Astrocyte (in vitro differentiated cells and primary cell): ENCODE measurements around the gene IMPDH2. TPM values are rescaled to one million over a fixed set of nuclear protein-coding genes. Genes with fewer than 3 reads are reported as not detected.

Experiments used
- DNase-seq: peaks from one replicate; pipeline ENCODE4 v3.0.0-alpha.2; 2010; ENCODE audit warnings: low read depth
- FAIRE-seq: peaks from 2 replicates; lab custom pipeline; 2011; peaks lifted over from hg19 to GRCh38; lab: Jason Lieb, UNC
- H2AFZ ChIP-seq: 2 replicates; pipeline ENCODE4 v1.6.0; 2012; ENCODE audit warnings: low read depth, low read length, inconsistent platforms
- H3K27ac ChIP-seq: 2 replicates; pipeline ENCODE4 v1.5.1; 2011; ENCODE audit warnings: low read depth, low read length, inconsistent platforms
- H3K27me3 ChIP-seq: 2 replicates; pipeline ENCODE4 v1.6.0; 2011; ENCODE audit warnings: low read length, inconsistent platforms; ENCODE audit not compliant: insufficient read depth
- H3K36me3 ChIP-seq: 2 replicates; pipeline ENCODE4 v1.5.1; 2011; ENCODE audit warnings: low read length, inconsistent platforms; ENCODE audit not compliant: insufficient read depth
- H3K4me1 ChIP-seq: 2 replicates; pipeline ENCODE4 v1.5.1; 2011; ENCODE audit warnings: low read length, inconsistent platforms; ENCODE audit not compliant: insufficient read depth
- H3K4me2 ChIP-seq: 2 replicates; pipeline ENCODE4 v1.6.0; 2012; ENCODE audit warnings: low read length, inconsistent platforms
- H3K4me3 ChIP-seq: 2 replicates; pipeline ENCODE4 v1.5.1; 2011; ENCODE audit warnings: low read depth, mild to moderate bottlenecking, low read length, inconsistent platforms; ENCODE audit not compliant: insufficient read depth
- H3K79me2 ChIP-seq: 2 replicates; pipeline ENCODE4 v1.6.0; 2012; ENCODE audit warnings: mild to moderate bottlenecking, low read length, inconsistent platforms; ENCODE audit not compliant: insufficient read depth
- H3K9ac ChIP-seq: 2 replicates; pipeline ENCODE4 v1.6.0; 2012; ENCODE audit warnings: mild to moderate bottlenecking, low read length, inconsistent platforms
- H3K9me3 ChIP-seq: 2 replicates; pipeline ENCODE4 v1.5.1; 2012; ENCODE audit warnings: low read depth, mild to moderate bottlenecking, low read length, inconsistent platforms; ENCODE audit not compliant: insufficient read depth
- H4K20me1 ChIP-seq: 2 replicates; pipeline ENCODE4 v1.6.0; 2012; ENCODE audit warnings: low read length, inconsistent platforms; ENCODE audit not compliant: insufficient read depth
- H3K27ac Mint-ChIP-seq: one replicate; pipeline ENCODE4 v1.8.0; 2021; ENCODE audit warnings: mild to moderate bottlenecking, mixed read lengths; ENCODE audit not compliant: unreplicated experiment
- H3K27me3 Mint-ChIP-seq: one replicate; pipeline ENCODE4 v1.8.0; 2021; ENCODE audit warnings: low read depth, mixed read lengths; ENCODE audit not compliant: unreplicated experiment
- H3K36me3 Mint-ChIP-seq: one replicate; pipeline ENCODE4 v1.8.0; 2021; ENCODE audit warnings: low read depth, mixed read lengths; ENCODE audit not compliant: unreplicated experiment
- H3K4me1 Mint-ChIP-seq: one replicate; pipeline ENCODE4 v1.8.0; 2021; ENCODE audit warnings: low read depth, mixed read lengths; ENCODE audit not compliant: unreplicated experiment
- H3K4me3 Mint-ChIP-seq: one replicate; pipeline ENCODE4 v1.8.0; 2021; ENCODE audit warnings: mild to moderate bottlenecking, moderate library complexity, mixed read lengths; ENCODE audit not compliant: unreplicated experiment
- H3K9me3 Mint-ChIP-seq: one replicate; pipeline ENCODE4 v1.8.0; 2021; ENCODE audit warnings: mild to moderate bottlenecking, mixed read lengths; ENCODE audit not compliant: unreplicated experiment
- EZH2 ChIP-seq: IDR thresholded peaks from 2 replicates; pipeline ENCODE4 v1.6.1; 2012; ENCODE audit warnings: mild to moderate bottlenecking, low read length, inconsistent platforms; ENCODE audit not compliant: insufficient read depth
- total RNA-seq: library from RNA; stranded (reverse); gene quantifications from 2 replicates; pipeline ENCODE4 v1.2.1, GENCODE V29; 2021
- TF ChIP-seq, protein P1 (sequence below): IDR thresholded peaks from 2 replicates; pipeline ENCODE4 v1.5.1; 2011; ENCODE audit warnings: low read depth, mild to moderate bottlenecking, inconsistent platforms, low read length, moderate library complexity; ENCODE audit not compliant: insufficient read depth

IMPDH2 gene
- total RNA-seq, 1 donor from 2014 or later: 119 TPM

DNA sequence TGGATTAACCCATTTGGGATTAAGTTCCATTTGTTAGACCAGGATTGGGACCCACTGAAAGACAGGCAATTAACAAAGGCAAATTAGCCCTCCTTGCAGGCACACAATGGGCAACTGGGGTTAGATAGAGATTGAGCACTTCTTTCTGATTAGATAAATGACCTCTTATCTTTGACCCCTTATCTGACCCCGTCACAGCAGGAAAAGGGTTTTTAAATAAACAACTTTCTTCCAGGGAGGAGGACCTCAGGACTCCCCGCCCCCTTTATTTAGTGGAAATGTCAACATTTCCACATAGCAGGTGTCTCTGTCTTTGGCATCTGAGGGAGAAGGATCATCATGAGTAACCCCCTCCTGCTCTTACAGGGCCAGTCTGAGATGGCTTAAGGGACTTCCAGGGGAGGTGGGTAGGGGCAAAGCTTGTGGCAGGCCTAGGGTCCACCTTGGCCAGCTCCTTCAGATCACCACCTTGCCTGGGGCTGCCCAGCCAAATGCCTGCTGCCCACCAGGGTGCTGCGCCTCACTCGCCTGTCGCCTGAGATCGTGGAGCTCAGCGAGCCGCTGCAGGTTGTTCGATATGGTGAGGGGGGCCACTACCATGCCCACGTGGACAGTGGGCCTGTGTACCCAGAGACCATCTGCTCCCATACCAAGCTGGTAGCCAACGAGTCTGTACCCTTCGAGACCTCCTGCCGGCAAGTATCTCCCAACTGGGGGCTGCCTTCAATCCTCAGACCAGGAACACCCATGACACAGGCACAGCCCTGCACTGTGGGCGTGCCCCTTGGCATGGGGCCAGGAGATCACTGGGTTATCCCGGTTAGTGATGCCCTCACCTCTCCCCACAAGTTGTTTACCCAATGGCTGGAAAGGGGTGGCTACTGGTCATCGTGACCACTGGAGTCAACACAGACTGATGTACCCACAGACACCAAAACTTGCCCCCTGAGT is 24.6 kb downstream of the IMPDH2 start:
- no peak overlapping the region for H2AFZ ChIP-seq
- peaks cover 34% of the 10 kb centered on the region for H3K79me2 ChIP-seq
- peaks cover 16% of the 10 kb centered on the region for H3K4me1 ChIP-seq
- no peaks in the 10 kb centered on the region for H3K36me3 ChIP-seq
- H3K27ac ChIP-seq: no peak overlapping the region
- no peak overlapping the region for H3K4me2 ChIP-seq
- H4K20me1 ChIP-seq: peaks cover 18% of the 10 kb centered on the region
- H3K9ac ChIP-seq: no peak overlapping the region
- no peaks in the 10 kb centered on the region for H3K27me3 ChIP-seq
- H3K9me3 ChIP-seq: no peaks in the 10 kb centered on the region
- no peaks in the 10 kb centered on the region for H3K9me3 Mint-ChIP-seq
- no peak overlapping the region for H3K4me3 Mint-ChIP-seq
- H3K36me3 Mint-ChIP-seq: peaks cover 5% of the 10 kb centered on the region
- no peak overlapping the region for H3K27ac Mint-ChIP-seq
- DNase-seq: no peak
- no peak overlapping the region for H3K4me3 ChIP-seq
- H3K27me3 Mint-ChIP-seq: no peaks in the 10 kb centered on the region
- H3K4me1 Mint-ChIP-seq: peaks cover 8% of the 10 kb centered on the region
- no peak for TF ChIP-seq EZH2
- TF ChIP-seq, protein P1, sequence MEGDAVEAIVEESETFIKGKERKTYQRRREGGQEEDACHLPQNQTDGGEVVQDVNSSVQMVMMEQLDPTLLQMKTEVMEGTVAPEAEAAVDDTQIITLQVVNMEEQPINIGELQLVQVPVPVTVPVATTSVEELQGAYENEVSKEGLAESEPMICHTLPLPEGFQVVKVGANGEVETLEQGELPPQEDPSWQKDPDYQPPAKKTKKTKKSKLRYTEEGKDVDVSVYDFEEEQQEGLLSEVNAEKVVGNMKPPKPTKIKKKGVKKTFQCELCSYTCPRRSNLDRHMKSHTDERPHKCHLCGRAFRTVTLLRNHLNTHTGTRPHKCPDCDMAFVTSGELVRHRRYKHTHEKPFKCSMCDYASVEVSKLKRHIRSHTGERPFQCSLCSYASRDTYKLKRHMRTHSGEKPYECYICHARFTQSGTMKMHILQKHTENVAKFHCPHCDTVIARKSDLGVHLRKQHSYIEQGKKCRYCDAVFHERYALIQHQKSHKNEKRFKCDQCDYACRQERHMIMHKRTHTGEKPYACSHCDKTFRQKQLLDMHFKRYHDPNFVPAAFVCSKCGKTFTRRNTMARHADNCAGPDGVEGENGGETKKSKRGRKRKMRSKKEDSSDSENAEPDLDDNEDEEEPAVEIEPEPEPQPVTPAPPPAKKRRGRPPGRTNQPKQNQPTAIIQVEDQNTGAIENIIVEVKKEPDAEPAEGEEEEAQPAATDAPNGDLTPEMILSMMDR: no peak
- no peak for FAIRE-seq

DNA sequence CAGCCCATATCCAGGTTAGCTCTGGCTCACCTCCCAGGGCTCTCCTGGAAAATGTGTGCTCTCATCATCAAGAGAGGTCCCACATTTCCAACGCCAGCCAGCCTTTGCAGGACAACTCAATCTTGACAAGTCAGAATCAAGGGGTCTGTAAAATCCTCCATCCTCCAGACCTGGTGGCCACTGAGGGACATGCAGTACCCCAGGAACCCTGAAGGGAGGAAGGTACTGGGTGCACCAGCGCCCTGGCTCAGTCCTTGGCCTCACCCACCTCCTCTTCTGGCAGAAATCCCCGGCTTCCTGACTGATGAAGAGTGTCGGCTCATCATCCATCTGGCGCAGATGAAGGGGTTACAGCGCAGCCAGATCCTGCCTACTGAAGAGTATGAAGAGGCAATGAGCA is 28.0 kb downstream of the IMPDH2 start:
- H3K27ac Mint-ChIP-seq: no peak overlapping the region
- no peak overlapping the region for H3K4me3 Mint-ChIP-seq
- H3K27me3 ChIP-seq: no peaks in the 10 kb centered on the region
- DNase-seq (no peak), FAIRE-seq (no peak)
- no peak overlapping the region for H2AFZ ChIP-seq
- H3K27me3 Mint-ChIP-seq: no peaks in the 10 kb centered on the region
- H3K9me3 ChIP-seq: no peaks in the 10 kb centered on the region
- no peak for TF ChIP-seq EZH2
- TF ChIP-seq, protein P1: no peak
- H4K20me1 ChIP-seq: no peaks in the 10 kb centered on the region
- H3K9me3 Mint-ChIP-seq: no peaks in the 10 kb centered on the region
- peaks cover 3% of the 10 kb centered on the region for H3K4me1 ChIP-seq
- no peak overlapping the region for H3K9ac ChIP-seq
- H3K27ac ChIP-seq: no peak overlapping the region
- H3K36me3 ChIP-seq: no peaks in the 10 kb centered on the region
- H3K4me3 ChIP-seq: no peak overlapping the region
- H3K79me2 ChIP-seq: no peaks in the 10 kb centered on the region
- H3K4me2 ChIP-seq: no peak overlapping the region
- H3K36me3 Mint-ChIP-seq: peaks cover 5% of the 10 kb centered on the region
- H3K4me1 Mint-ChIP-seq: no peaks in the 10 kb centered on the region
